GM21723 (cell line): ENCODE results near the gene RGR.

Source experiments
- ATAC-seq: cut with Tn5 transposase; IDR thresholded peaks from one replicate; pipeline ENCODE4 v1.9.1; 2021; ENCODE audit warnings: mild to moderate bottlenecking, moderate library complexity; ENCODE audit not compliant: unreplicated experiment

The RGR gene

GRCh38 chr10:84244651-84245270 lies at the start of gene RGR:
RGR (plus strand) TSS chr10:84245053; CDS start chr10:84245091, 38 bp downstream.
- no peak for ATAC-seq

GRCh38 chr10:84196083-84196482 lies 48.8 kb upstream of the RGR start:
- ATAC-seq = no peak

GRCh38 chr10:84196941-84197340 lies 47.9 kb upstream of the RGR start:
- no peak for ATAC-seq

GRCh38 chr10:84197643-84198042 lies 47.2 kb upstream of the RGR start:
- ATAC-seq = no peak

- ATAC-seq = no peak
Observed at GRCh38 chr10:84198206-84198915, 46.5 kb upstream of the RGR start.

GRCh38 chr10:84200537-84201243 lies 44.2 kb upstream of the RGR start:
- ATAC-seq = no peak

- no peak for ATAC-seq
Observed at GRCh38 chr10:84201244-84201606, 43.6 kb upstream of the RGR start.

- no peak for ATAC-seq
Observed at GRCh38 chr10:84201682-84202081, 43.2 kb upstream of the RGR start.

GRCh38 chr10:84202349-84202748 lies 42.5 kb upstream of the RGR start:
- no peak for ATAC-seq

- ATAC-seq = peak; percentile 68
Observed at GRCh38 chr10:84204122-84204521, 40.7 kb upstream of the RGR start.

- no peak for ATAC-seq
Observed at GRCh38 chr10:84204610-84205009, 40.2 kb upstream of the RGR start.

- peak; percentile 82 for ATAC-seq
Observed at GRCh38 chr10:84205049-84205852, 39.6 kb upstream of the RGR start.

- no peak for ATAC-seq
Observed at GRCh38 chr10:84205853-84206525, 38.9 kb upstream of the RGR start.

- no peak for ATAC-seq
Observed at GRCh38 chr10:84208023-84208422, 36.8 kb upstream of the RGR start.

- ATAC-seq = no peak
Observed at GRCh38 chr10:84211566-84211965, 33.3 kb upstream of the RGR start.

- ATAC-seq = no peak
Observed at GRCh38 chr10:84212014-84212413, 32.8 kb upstream of the RGR start.

GRCh38 chr10:84213076-84213475 lies 31.8 kb upstream of the RGR start:
- no peak for ATAC-seq

GRCh38 chr10:84214046-84214572 lies 30.7 kb upstream of the RGR start:
- peak; percentile 15 for ATAC-seq

GRCh38 chr10:84214612-84215235 lies 30.1 kb upstream of the RGR start:
- peak; percentile 95 for ATAC-seq

- ATAC-seq = no peak
Observed at GRCh38 chr10:84216834-84217233, 28.0 kb upstream of the RGR start.
